HG02852 (cell line): ENCODE results near the gene ELK4.

ENCODE experiments used
- ATAC-seq: cut with Tn5 transposase; IDR thresholded peaks from one replicate; pipeline ENCODE4 v1.9.1; 2021; ENCODE audit warnings: mild to moderate bottlenecking, moderate library complexity; ENCODE audit not compliant: unreplicated experiment

ELK4 gene

GRCh38 chr1:205630241-205630640 lies 1.6 kb downstream of the ELK4 start:
- ATAC-seq: no peak

- no peak for ATAC-seq
Observed at GRCh38 chr1:205629751-205630150, 2.1 kb downstream of the ELK4 start.

- ATAC-seq: no peak
Observed at GRCh38 chr1:205627956-205628355, 3.9 kb downstream of the ELK4 start.

DNA sequence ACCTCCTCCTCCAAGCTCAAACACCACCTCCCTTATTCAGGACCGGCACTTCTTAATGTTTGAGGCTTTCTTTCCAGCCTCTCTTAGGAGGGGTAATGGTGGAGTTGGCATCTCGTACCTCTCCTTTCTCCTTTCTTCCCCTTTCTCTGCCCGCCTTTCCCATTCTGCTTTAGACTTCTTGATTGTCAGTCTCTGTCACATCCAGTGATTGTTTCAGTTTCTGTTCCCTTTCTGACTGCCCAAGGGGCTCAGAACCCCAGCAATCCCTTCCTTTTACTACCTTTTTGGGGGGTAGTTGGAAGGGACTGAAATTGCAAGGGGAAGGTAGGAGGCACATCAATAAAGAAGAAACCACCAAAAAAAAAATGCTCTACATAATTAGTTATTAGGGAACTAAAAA lies 5.6 kb downstream of the ELK4 start:
- ATAC-seq: no peak

- ATAC-seq: no peak
Observed at GRCh38 chr1:205623646-205624045, 8.2 kb downstream of the ELK4 start.

GRCh38 chr1:205620269-205620668 lies 11.5 kb downstream of the ELK4 start:
- ATAC-seq: no peak

DNA sequence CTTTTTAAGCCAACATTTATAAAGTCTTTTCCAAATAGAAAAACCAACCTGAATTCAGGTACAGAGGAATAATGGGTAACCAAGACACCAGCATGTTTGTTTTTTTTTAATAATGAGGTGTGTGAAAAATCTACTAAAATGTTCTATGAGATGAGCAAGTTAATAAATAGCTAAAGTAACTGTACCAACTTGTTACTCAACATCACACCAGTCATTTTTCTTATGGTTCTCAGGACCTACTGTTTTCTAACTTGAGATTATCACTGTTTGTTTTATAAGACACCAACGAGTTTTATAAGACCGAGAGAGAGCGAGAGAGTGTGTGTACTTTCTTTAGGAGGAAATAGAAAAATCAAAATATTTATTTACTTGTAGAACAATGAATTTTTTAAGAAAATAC lies 12.4 kb downstream of the ELK4 start:
- ATAC-seq: no peak

GRCh38 chr1:205616563-205617293 lies 15.1 kb downstream of the ELK4 start:
- ATAC-seq: no peak

DNA sequence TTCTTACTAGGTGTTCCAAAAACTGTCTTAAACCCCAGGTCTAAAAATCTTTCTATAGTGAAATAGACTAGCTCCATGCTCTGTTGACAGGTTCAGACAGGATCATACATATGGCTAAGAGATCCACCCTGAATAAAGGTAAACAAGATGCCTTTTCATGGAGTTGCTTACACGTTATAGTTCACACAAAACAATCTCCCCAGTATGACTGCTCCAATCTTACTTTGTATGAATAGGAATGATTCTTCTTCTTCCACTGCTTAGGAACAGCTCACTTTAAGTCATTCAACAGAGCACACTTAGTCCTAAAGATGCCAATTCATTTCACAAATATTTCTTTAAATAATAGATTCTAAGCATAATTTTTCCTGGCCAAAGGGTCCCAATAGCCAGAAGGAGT lies 16.0 kb downstream of the ELK4 start:
- no peak for ATAC-seq

- ATAC-seq: no peak
Observed at GRCh38 chr1:205613854-205614412, 17.9 kb downstream of the ELK4 start.

GRCh38 chr1:205612556-205612955 lies 19.3 kb downstream of the ELK4 start:
- no peak for ATAC-seq

GRCh38 chr1:205612104-205612503 lies 19.7 kb downstream of the ELK4 start:
- ATAC-seq: no peak

- ATAC-seq: no peak
Observed at GRCh38 chr1:205610901-205611466, 20.8 kb downstream of the ELK4 start.

GRCh38 chr1:205610036-205610435 lies 21.8 kb downstream of the ELK4 start:
- ATAC-seq: no peak

- no peak for ATAC-seq
Observed at GRCh38 chr1:205604825-205605505, 26.8 kb downstream of the ELK4 start.

DNA sequence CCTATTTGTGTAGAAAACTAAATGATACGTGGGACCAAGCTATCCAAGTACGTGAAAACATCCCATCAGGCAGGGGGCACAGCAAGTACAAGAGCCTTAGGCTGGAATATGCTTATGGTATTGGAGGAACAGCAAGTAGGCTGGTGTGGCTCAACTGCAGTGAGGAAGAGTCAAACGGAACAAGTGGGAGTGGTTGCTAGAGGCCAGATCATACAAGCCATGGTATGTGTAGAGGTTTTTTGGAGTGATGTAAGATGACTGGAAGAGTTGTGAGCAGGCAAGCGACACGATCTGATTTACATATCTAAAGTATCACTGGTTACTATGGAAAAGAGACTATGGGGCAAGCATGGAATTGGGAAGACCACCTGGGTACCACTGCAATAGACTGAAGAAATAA lies 27.8 kb downstream of the ELK4 start:
- ATAC-seq: no peak

DNA sequence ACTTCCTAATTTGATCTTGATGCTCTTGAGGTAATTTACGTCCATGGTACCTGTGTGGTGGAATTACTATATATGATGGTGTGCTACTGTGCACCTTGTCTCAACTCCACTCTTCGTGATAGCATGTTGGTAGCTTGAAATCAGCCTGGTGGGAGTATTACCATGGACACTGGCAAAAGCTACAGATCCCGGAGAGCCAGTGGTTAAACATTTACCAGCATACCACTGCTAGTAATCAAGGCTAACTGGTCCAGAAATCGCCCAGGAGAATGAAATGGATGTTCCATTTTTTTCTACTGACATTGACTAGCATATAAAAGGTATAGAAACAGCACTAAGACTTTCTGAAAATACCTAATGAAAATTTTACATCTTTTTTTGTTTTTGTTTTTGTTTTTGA lies 30.6 kb downstream of the ELK4 start:
- ATAC-seq: no peak

GRCh38 chr1:205600085-205600484 lies 31.7 kb downstream of the ELK4 start:
- no peak for ATAC-seq

- ATAC-seq: no peak
Observed at GRCh38 chr1:205599669-205600042, 32.2 kb downstream of the ELK4 start.

- no peak for ATAC-seq
Observed at GRCh38 chr1:205598841-205599668, 32.8 kb downstream of the ELK4 start.

- ATAC-seq: no peak
Observed at GRCh38 chr1:205597691-205598314, 34.0 kb downstream of the ELK4 start.
